Measurements from ENCODE around the gene NIT1.

NIT1 gene

DNA sequence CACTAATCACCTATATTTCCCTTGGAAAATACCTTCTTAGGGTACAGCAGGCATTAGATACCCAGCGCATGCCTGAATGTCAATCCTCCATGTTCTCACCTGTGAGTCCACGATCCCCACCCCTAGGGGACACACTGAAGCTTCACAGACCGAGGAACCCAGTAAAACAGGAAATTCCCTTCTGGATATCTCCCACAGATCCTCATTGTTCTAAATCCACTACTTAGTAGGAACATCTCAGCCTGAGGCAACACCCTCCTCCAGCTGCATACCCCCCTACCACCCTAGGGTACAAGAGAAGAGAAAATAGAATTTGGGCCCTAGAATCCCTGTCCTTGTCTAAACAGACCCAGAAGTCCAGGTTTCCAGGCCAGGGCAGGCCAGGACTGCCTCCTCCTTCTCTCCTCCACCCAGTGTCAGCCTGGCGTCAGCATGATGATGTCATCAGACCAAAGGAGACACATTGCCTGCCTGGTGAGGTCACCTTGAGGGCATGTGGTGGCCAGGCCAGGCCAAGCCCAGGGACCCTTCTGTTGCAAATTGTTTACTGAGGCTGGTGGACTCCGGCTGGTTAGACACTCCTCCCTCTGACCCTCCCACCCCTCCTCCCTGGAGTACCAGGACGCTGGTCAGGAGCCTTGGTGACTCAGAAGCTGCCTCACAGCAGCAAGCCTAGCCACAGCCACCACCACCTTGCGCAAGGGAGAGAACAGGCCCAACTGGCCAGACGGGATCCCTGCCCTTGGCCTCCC, 34.7 kb upstream of the NIT1 start:
- peak; percentile 86 for DNase-seq
- in situ Hi-C loops (cut with HindIII; ENCODE audit: low pct_ligation_motif_present, low pct_unique_long_range_greater_than_20kb, low sequenced_read_pairs): no loop called here

DNA sequence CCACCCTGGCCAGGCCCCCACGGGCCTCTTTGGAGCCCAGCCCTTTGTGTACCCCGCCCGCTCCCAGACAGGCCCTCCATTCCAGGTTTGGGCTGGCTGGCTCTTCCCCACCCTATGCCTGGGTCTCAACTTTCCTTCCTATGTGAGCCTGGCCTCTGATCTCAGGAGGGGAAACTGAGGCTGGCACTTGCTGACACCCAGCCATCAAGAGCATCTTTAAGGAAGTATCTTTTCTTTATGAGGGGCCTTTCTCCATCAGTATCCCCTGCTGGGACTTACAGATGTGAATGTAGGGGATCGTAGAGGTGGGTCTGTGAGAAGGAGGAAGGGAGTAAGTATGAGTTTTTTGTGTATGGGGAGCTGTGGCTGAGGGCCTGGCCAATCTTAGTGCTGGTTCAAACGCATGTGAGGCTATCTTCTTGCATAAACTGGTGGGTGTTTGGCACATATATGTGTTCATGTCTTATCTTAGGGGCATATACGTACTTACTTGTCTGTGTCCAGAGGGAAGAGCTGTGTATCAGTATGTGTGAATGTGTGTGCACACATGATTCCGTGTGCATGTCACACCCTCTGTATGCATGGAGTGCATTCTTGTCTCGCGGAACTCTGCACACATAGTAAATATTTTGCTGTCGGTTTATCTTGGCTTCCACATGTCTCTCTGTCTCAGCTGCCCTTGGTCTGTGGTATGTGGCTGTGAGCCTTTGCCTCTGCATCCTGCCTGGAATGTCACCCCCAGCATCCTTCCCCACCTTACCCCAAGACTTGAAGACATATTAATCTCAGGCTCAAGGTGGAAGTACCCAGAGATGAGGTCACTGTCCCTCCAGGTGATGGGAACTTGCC, 33.9 kb upstream of the NIT1 start:
- in situ Hi-C loops (cut with HindIII; ENCODE audit: low pct_ligation_motif_present, low pct_unique_long_range_greater_than_20kb, low sequenced_read_pairs): no loop called here
- no peak for DNase-seq

DNA sequence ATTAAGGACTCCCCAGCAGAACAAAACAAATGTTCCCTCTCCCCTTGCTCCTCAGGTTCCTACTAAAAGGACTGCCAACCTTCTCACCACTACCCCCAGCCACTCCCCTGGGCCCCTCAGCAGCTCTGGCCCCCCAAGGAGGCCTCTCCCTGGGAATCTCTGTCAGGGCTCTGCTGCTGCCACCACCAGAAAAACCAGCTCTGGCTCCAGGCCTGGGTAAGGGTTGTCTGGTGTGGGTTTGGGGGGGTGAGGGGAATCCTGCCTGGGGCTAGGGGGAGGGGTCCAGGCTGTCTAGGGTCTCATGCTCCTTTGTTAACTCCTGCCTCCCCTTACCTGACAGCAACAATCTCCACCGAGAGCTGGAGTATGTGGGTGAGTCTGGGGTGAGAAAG, 33.3 kb upstream of the NIT1 start:
- no peak for DNase-seq
- in situ Hi-C loops (cut with HindIII; ENCODE audit: low pct_ligation_motif_present, low pct_unique_long_range_greater_than_20kb, low sequenced_read_pairs): no loop called here

DNA sequence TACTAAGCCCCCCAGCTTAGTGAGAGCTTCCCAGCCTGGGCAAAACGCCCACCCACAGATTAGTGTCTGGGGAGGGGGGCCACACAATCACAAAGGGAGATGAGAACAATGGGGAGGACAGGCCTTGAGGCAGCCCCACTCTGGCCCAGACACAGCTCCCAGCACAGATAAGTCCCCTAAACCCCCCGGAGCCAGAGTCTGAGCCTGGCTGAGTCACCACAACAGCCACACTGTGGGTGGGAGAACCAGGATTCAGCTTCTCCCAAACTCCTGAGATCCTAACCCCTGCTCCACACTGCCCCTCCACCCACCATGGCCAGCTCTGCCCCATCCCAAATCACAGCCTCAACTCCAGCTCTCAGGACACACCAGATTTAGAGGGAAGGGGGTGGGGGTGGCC, 32.7 kb upstream of the NIT1 start:
- no peak for DNase-seq
- in situ Hi-C loops (cut with HindIII; ENCODE audit: low pct_ligation_motif_present, low pct_unique_long_range_greater_than_20kb, low sequenced_read_pairs): no loop called here

DNA sequence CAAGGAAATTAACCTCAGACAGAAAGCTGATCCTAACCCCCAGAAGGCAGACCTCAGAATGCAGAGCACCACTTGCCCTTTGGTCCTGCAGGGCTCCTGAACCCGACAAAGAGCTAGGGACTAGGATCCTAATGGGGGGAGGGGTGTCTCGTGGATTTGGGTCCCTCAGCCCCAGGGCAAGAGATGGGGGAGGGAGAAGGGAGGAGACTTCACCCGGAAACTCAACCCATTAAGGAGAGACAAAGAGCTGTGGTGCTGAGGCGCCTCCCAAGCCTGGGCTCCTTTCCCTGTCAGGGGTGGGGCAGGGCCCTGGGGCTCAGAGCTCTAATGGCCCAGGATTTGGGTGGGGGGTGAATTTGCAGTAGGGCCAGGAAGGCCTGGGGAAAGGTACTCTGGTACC, 31.4 kb upstream of the NIT1 start:
- DNase-seq: no peak
- in situ Hi-C loops (cut with HindIII; ENCODE audit: low pct_ligation_motif_present, low pct_unique_long_range_greater_than_20kb, low sequenced_read_pairs): no loop called here

DNA sequence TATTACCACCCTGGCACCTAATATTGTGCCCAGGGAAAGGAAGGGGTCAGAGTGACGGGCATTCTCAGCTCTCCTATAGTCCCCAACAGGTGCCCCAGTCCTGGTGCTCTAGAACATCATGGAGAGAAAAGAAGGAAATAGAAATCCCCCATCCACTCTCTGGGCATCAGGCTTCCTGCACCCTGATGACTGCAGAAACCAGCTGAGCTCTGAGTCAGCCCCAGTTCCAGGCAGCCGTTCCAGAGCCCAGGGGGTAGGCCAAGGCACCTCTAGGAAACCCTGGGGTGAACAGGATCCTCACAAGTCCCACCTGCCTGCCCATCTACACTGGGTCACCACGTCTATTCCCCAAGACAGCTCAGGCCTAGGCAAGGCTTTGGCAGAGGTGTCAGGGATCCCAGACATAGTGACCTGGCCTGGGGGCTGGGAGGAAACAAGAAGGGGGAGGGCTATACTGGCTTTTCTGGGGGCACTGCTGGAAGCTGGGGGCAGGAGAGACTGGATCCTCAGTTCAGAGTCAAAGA, 29.3 kb upstream of the NIT1 start:
- DNase-seq: peak; percentile 66
- in situ Hi-C loops (cut with HindIII; ENCODE audit: low pct_ligation_motif_present, low pct_unique_long_range_greater_than_20kb, low sequenced_read_pairs): no loop called here

DNA sequence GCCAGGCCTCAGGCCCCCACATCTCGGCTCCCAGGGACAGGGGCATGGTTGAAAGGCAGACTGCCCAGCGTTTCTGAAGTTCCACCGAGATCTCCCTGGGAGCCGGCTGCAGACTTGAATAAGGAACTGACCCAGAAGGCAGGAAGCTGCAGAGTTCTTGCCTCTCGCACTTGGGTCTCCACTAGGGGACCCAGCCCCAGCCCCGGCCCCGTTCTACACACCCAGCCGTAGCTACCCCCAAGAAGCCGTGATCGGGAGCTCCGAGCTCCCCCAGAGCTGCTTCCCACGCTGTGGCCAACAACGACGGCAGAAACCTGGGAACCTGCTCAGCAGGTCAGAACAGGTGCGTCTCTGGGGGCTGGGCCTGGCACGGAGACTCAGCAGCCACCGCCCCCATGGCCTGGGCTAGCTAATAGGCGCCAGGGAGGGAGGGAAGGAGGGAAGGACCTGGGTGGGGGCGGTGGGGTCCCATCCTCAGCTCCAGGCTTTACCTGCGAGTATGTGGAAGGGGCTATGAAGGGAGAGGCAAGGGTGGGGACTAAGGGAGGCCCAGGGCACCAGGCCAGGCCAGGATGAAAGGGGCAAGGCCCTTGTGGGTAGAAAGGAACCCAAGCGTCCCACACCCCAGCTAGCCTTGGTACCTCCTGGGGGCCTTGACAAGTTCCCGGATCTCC, 28.5 kb upstream of the NIT1 start, which contains the start of gene NECTIN4:
Gene NECTIN4 (minus strand): TSS at position 308 of the 674 bp plus-strand sequence. CDS start 262 bp downstream, at position 46.
- in situ Hi-C loops (cut with HindIII; ENCODE audit: low pct_ligation_motif_present, low pct_unique_long_range_greater_than_20kb, low sequenced_read_pairs): no loop called here

DNA sequence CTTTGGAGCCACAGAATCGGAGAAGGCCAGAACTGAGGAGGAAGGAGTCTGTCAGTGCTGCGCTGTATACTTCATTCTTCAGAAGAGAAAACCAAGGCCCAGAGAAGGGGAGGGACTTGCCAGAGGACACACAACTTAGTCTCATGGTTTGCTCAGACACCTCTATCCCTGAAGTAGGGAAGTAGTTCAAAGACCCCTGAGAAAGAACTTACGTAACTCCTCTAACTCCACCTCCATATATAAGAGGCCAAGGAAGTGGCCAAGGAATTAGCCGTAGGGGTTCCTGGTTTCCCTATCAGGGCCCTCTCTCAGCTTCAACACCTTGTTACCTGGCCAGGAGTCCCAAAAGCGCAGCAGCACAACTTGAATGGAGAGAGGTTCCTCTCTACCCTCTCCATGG, 28.0 kb upstream of the NIT1 start:
- no peak for DNase-seq
- in situ Hi-C loops (cut with HindIII; ENCODE audit: low pct_ligation_motif_present, low pct_unique_long_range_greater_than_20kb, low sequenced_read_pairs): no loop called here

More for the DNA sequence above, 28.5 kb upstream of the NIT1 start, which contains the start of gene NECTIN4:
- no peak for DNase-seq

DNA sequence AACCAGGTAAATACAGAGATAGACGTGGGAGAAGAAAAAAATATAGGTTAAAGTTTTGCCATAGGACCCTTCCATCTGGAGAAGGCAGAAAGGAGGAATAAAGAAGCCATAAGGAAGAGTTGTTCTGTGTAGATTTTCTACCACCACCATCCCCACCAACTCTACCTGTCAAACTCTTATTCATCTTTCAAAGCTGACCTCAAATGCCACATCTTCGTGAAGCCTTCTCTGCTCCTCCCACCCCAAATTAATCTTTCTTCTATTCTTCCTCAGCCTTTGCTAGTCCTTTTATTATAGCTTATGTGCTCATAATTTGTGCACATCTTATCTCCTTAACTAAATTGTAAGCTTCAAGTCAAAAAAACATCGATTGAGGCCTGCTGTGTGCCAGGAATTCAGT, 27.3 kb upstream of the NIT1 start:
- in situ Hi-C loops (cut with HindIII; ENCODE audit: low pct_ligation_motif_present, low pct_unique_long_range_greater_than_20kb, low sequenced_read_pairs): no loop called here
- DNase-seq: no peak

DNA sequence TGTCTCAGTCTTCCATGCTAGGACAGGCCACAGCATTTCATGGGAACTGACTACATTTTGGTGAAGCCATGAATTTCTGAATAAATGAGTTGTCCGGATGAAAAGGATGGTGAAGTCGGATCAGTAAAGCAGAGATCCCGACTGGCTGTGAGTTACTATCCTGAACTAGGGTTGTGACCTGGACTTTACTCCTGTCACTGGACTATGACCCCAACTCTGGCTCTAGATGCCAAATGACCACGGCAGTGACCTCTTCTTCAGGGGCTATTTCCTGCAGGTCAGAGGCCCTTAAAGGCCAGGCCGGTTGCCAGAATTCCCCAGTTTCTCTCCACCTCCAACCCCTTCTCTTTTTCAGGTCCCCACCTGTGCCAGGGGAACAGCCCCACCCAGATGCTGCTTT, 26.8 kb upstream of the NIT1 start:
- DNase-seq: no peak
- in situ Hi-C loops (cut with HindIII; ENCODE audit: low pct_ligation_motif_present, low pct_unique_long_range_greater_than_20kb, low sequenced_read_pairs): no loop called here

DNA sequence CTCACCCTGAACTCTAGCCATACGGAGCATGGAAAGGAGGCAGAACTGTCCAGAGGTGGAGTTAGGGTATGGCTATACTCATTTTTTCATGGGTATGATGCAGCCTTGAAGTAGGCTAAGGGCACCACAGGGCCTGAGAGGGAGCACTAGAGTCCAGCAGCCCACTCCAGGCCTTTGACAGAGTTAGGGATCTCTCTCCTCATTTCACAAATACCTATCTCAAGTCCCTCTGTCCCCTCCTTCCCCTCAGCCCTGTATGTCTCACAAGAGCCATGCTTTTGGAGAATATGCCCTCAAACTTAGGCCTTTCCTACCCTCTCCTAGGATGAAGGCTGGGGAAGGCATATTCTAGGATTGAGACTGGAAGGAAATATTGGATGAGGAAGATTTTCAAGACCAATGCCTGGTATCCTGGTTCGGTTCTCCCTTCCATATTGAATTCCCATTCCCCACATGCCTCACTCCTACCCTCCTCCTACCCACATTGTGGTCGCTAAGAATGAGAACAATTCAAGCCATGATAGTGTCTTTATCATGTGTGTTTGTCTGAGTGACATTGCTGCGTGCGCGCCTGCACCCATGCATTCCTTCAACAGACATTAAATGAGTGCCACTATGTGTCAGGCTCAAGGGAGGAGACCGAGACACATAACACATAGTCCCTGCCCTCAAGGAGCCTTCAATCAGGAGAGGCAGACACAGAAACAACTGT, 26.0 kb upstream of the NIT1 start:
- in situ Hi-C loops (cut with HindIII; ENCODE audit: low pct_ligation_motif_present, low pct_unique_long_range_greater_than_20kb, low sequenced_read_pairs): no loop called here
- DNase-seq: no peak

DNA sequence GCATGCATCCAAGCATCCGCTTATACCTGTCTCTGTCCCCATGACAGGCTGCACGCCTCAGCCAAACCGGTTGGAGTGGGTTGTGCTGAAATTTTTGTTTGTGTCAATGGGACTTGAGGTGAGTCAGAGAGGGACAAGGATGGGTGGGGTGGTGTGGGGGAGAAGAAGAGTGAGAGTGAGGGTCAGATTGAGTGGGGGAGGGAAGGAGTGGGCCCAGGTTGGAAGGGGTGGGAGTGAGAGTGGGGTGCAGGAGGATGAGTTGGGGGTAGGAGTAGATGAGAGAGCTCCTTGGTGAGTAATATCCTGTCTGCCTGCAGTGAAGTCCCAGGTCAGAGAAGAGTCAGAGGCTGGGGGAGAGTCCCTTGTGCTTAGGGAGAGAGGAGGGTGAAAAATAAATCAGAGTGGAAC, 25.3 kb upstream of the NIT1 start:
- no peak for DNase-seq
- in situ Hi-C loops (cut with HindIII; ENCODE audit: low pct_ligation_motif_present, low pct_unique_long_range_greater_than_20kb, low sequenced_read_pairs): no loop called here

DNA sequence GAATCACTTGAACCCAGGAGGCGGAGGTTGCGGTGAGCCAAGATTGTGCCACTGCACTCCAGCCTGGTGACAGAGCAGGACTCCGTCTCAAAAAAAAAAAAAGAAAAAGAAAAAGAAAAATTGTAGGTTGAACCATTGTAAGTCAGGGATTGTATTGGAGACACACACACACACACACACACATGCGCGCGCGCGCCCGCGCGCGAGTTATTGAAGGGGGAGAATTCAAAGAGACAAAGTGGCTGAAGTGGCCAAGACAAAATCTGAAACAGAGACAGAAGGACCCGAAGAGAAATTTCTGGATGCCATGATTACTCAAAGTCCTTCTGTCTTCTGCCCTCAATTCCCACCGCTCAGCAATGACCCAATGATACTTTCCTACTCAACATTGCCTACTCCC, 23.4 kb upstream of the NIT1 start:
- in situ Hi-C loops (cut with HindIII; ENCODE audit: low pct_ligation_motif_present, low pct_unique_long_range_greater_than_20kb, low sequenced_read_pairs): no loop called here
- no peak for DNase-seq

DNA sequence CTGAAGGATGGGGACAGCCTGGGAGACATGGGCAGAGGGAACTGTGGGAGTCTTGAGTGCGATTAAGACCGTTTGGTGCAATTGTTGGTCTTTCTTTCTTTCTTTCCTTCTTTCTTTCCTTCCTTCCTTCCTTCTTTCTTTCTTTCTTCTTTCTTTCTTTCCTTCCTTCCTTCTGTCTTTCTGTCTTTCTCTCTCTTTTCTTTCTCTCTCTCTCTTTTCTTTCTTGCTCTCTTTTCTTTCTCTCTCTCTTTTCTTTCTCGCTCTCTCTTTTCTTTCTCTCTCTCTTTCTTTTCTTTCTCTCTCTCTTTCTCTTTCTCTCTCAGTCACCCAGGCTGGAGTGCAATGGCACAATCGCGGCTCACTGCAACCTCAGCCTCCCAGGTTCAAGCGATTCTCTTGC, 22.7 kb upstream of the NIT1 start:
- no peak for DNase-seq
- in situ Hi-C loops (cut with HindIII; ENCODE audit: low pct_ligation_motif_present, low pct_unique_long_range_greater_than_20kb, low sequenced_read_pairs): no loop called here

DNA sequence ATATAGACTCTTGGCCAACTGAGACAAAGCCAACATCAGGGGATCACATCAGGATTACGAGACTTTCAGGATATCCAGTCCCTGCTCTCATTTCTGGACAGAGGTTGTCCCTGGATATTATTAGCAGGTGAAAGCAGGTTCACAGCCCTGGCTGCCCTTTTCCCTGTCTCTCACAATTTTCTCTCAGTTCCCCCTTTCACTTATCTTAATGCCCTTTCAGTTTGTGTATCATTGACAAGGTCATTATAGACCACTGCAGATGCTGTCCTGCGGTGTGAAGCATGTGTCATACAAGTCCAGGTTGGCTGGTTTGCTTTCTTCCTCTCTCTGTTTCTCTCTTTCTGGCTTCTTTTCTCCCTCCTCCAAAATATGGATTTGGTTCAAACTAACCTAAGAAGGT, 21.9 kb upstream of the NIT1 start:
- in situ Hi-C loops (cut with HindIII; ENCODE audit: low pct_ligation_motif_present, low pct_unique_long_range_greater_than_20kb, low sequenced_read_pairs): no loop called here
- no peak for DNase-seq

DNA sequence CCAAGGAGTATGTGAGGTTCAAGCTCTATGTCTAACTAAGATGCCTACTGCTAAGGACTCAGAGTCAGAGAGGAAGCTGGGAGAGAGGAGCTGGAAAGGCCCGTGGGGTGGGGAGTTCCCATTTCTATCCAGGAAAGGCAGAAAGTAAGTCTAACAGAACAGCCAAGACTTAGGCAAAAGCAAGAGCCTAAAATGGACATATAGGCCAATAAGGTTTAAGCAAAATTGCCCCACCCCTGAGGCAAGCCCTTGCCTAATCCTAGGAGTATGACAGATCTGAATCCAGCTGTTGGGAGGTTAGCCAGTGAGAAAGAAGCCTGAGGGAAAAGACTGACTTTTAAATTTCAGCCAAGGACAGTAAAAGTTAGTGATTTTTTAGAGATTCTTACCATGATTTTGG, 21.4 kb upstream of the NIT1 start:
- in situ Hi-C loops (cut with HindIII; ENCODE audit: low pct_ligation_motif_present, low pct_unique_long_range_greater_than_20kb, low sequenced_read_pairs): no loop called here
- no peak for DNase-seq

DNA sequence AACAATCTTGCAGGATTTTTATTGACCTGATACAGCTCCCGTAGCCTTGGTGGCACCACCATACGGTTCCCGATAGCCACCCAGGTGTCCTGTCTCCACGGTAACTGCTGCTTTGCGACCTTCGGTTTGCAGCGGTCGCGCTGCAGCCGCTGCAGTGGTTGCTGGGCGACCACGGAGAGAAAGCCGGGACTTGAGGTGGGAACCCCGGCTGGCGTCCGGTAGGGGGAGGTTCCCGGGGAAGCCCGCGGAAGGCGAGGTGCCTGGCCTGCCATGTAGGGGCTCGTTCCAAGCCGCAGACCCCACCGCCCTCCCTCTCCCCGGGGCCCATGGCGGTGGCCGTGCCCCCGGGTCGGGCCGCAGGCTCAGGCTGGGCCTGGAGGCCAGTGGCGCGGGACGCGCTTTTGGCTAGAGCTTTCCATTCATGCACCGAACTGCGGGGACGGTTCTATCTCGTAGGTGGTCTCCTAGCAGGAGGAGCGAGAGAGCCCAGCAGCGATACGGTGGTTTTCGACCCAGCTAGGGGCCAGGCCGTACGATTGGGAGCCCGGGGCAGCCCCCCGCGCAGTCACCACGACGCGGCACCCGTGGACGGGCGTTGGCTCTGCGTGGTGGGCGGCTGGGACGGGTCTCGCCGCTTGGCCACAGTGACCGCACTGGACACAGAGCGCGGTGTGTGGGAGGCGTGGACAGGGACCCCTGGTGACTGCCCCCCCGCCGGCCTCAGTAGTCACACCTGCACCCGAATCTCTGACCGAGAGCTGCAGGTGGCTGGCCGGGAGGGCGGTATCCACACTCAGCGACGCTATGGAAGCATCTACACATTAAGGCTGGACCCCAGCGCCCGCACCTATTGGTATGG, 19.5 kb upstream of the NIT1 start, which contains the start of gene KLHDC9:
Gene KLHDC9 (plus strand): TSS at position 152 of the 859 bp plus-strand sequence. CDS start 175 bp downstream, at position 327.
- in situ Hi-C loops (cut with HindIII; ENCODE audit: low pct_ligation_motif_present, low pct_unique_long_range_greater_than_20kb, low sequenced_read_pairs): no loop called here
- peak; percentile 89 for DNase-seq
